GM12878 (cell line): ENCODE measurements around the gene GNAO1. TPM values are rescaled to one million over a fixed set of nuclear protein-coding genes. Genes with fewer than 3 reads are reported as not detected.

Experiments used
- ATAC-seq: fragments of 200-7000 bp; cut with Tn5 transposase; 3 replicates; pipeline ENCODE4 v1.9.1; 2020; ENCODE audit warnings: mild to moderate bottlenecking, moderate library complexity
- BruUV-seq: library from RNA; stranded (reverse); fragments of 400-500 nt; replicated peaks from 2 replicates; lab custom pipeline; 2021; lab: Mats Ljungman, UMichigan
- CTCF ChIA-PET: fragments of 300-600 bp; sonication (Branson Sonifier 250); formaldehyde crosslinking; extraction: SDS; loops from one replicate; lab custom pipeline; 2021; ENCODE audit warnings: inconsistent platforms; lab: Yijun Ruan, JAX
- POLR2A ChIA-PET: fragments of 350-600 bp; formaldehyde crosslinking; extraction: SDS; loops from one replicate; lab custom pipeline; 2021; ENCODE audit warnings: inconsistent platforms; lab: Charles Lee
- RAD21 ChIA-PET: fragments of 300-600 bp; sonication (Branson Sonifier 250); formaldehyde crosslinking; loops from one replicate; lab custom pipeline; 2023; ENCODE audit warnings: antibody characterized with exemption; ENCODE audit not compliant: unreplicated experiment; lab: Charles Lee
- SMC1A ChIA-PET: fragments of 300-600 bp; sonication (Branson Sonifier 250); formaldehyde crosslinking; loops from one replicate; lab custom pipeline; 2023; ENCODE audit not compliant: unreplicated experiment, uncharacterized antibody; lab: Charles Lee
- DNase-seq: peaks from one replicate; pipeline ENCODE4 v3.0.0-alpha.2; 2011; ENCODE audit warnings: low read depth, low spot score
- FAIRE-seq: peaks from 3 replicates; lab custom pipeline; 2011; peaks lifted over from hg19 to GRCh38; lab: Jason Lieb, UNC
- H2AFZ ChIP-seq: 2 replicates; pipeline ENCODE4 v1.6.0; 2011; ENCODE audit warnings: low read depth, low read length, control low read depth; ENCODE audit not compliant: control insufficient read depth
- H3K27ac ChIP-seq: 2 replicates; pipeline ENCODE4 v1.5.1; 2011; ENCODE audit warnings: control low read depth; ENCODE audit not compliant: control insufficient read depth, insufficient read depth
- H3K27me3 ChIP-seq, 2 experiments: replicated peaks in 1 of 2; 2 replicates each; pipeline versions ENCODE4 v1.6.0 to v1.6.1; 2011; ENCODE audit warnings: low read length in 1 of 2; ENCODE audit not compliant: control insufficient read depth in 2 of 2, insufficient read depth in 2 of 2
- H3K36me3 ChIP-seq, 2 experiments: 2 replicates each; pipeline ENCODE4 v1.5.1; 2011; ENCODE audit warnings: low read length in 1 of 2; ENCODE audit not compliant: control insufficient read depth in 2 of 2, insufficient read depth in 2 of 2
- H3K4me1 ChIP-seq: 2 replicates; pipeline ENCODE4 v1.6.1; 2011; ENCODE audit warnings: mild to moderate bottlenecking, low read length, moderate library complexity, mixed read lengths; ENCODE audit not compliant: control insufficient read depth, insufficient read depth
- H3K4me2 ChIP-seq: 2 replicates; pipeline ENCODE4 v1.6.0; 2011; ENCODE audit warnings: control low read depth; ENCODE audit not compliant: control insufficient read depth, insufficient read depth
- H3K4me3 ChIP-seq: fragments of 200-600 bp; sonication (generic); 2 replicates; pipeline ENCODE4 v1.5.1; 2016
- H3K79me2 ChIP-seq: 2 replicates; pipeline ENCODE4 v1.6.0; 2011; ENCODE audit warnings: low read length; ENCODE audit not compliant: control insufficient read depth, insufficient read depth
- H3K9ac ChIP-seq: 2 replicates; pipeline ENCODE4 v1.8.0; 2011; ENCODE audit warnings: low read length, control low read depth, mixed read lengths; ENCODE audit not compliant: control insufficient read depth, insufficient read depth
- H3K9me3 ChIP-seq: replicated peaks from 3 replicates; pipeline ENCODE4 v1.5.1; 2011; ENCODE audit warnings: mild to moderate bottlenecking, low read length; ENCODE audit not compliant: control insufficient read depth, insufficient read depth
- H4K20me1 ChIP-seq: 2 replicates; pipeline ENCODE4 v1.6.0; 2011; ENCODE audit not compliant: control insufficient read depth, insufficient read depth
- HCFC1 ChIP-seq: fragments of 150-350 bp; IDR thresholded peaks from 2 replicates; pipeline ENCODE4 v1.6.1; 2014; ENCODE audit warnings: low read length
- JUNB ChIP-seq: IDR thresholded peaks from 2 replicates; pipeline ENCODE4 v1.6.1; 2016; ENCODE audit warnings: antibody characterized with exemption, mild to moderate bottlenecking
- NFYB ChIP-seq: IDR thresholded peaks from 2 replicates; pipeline ENCODE4 v1.6.1; 2011; ENCODE audit warnings: low read depth, mild to moderate bottlenecking, low read length, improper control_type of control experiment, moderate library complexity; ENCODE audit not compliant: insufficient read depth
- RCOR1 ChIP-seq: conservative IDR thresholded peaks from 2 replicates; pipeline ENCODE4 v1.6.1; 2012; ENCODE audit warnings: low read depth, low read length, improper control_type of control experiment
- TAF1 ChIP-seq: IDR thresholded peaks from 2 replicates; pipeline ENCODE4 v1.6.1; 2011; ENCODE audit warnings: mild to moderate bottlenecking, low read depth, low read length, borderline replicate concordance
- WGBS: methylation state at CpG from one replicate; pipeline ENCODE4 v1.1.6; 2016; ENCODE audit warnings: low lambda C conversion rate; ENCODE audit not compliant: insufficient replicate concordance, insufficient coverage; ENCODE audit errors: missing lambda C conversion rate; 5-methylcytosine and 5-hydroxymethylcytosine counted together
- in situ Hi-C: fragments of 300-500 bp; cut with MboI; formaldehyde crosslinking; loops from 9 replicates; pipeline ENCODE4 v1.14.3; 2018; ENCODE audit warnings: mixed read lengths
- intact Hi-C: fragments of 100-400 bp; cut with micrococcal nuclease; formaldehyde crosslinking; loops from one replicate; pipeline ENCODE4 v1.14.2; 2022; ENCODE audit not compliant: unreplicated experiment
- polyA plus RNA-seq, 11 experiments: library from polyadenylated mRNA; depleted of rRNA in 4 of 11; unstranded in 6 of 11; stranded (reverse) in 5 of 11; fragments of >200 nt; fragmentation: Nextera tagmentation in 4 of 11; fragmentation: Illumina TruSeq in 1 of 11; extraction: Ambion mirVana in 4 of 11; extraction: Trizol in 1 of 11; gene quantifications; 1 replicate in 1 of 11; 2 replicates in 10 of 11; pipeline versions ENCODE4 v1.2.1 to v1.2.3, GENCODE V29; 2011 to 2016; ENCODE audit warnings: inconsistent platforms in 2 of 11, missing spikeins in 2 of 11, low read depth in 1 of 11
- total RNA-seq, 4 experiments: library from RNA; depleted of rRNA in 3 of 4; stranded (reverse); fragments of >200 nt in 3 of 4; fragmentation: Illumina TruSeq in 1 of 4; extraction: Trizol in 1 of 4; gene quantifications; 2 replicates each; pipeline versions ENCODE4 v1.2.1 to v1.2.3, GENCODE V29; 2013 to 2021
- TF ChIP-seq, protein P1 (sequence below): fragments of 450-650 bp; IDR thresholded peaks from 2 replicates; pipeline ENCODE4 v1.6.1; 2016; ENCODE audit warnings: mild to moderate bottlenecking
- TF ChIP-seq, protein P2 (sequence below): fragments of 450-650 bp; IDR thresholded peaks from 2 replicates; pipeline ENCODE4 v1.6.1; 2017; ENCODE audit warnings: borderline replicate concordance

GNAO1 gene
- total and polyA plus RNA-seq, 10 of the 15 experiments (the other 5 are each of a cell fraction or from before 2014, with no cell fraction given), result 0.05 to 0.28 (median 0.14) TPM; not detected in 6

DNA sequence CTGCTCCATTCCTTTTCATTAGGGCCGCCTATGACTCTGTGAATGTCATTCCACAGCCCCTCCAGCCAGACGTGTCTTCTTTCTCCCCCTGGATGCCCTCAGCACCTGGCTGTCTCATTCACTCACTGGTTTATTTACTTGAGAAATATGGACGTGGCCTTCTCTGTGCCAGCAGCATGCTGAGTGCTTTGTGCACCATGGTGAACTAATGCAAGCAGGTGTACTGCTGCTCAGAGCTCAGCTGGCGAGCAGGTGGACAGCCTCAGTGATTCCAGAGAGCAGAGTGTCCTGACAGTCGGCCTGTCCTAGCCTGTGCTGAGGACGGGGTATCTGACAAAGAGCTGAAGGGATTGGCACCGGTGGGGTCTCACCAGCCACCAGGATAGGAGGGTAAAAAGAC lies 96.7 kb downstream of the GNAO1 start:
- ChIA-PET CTCF (no interaction called here), SMC1A (no interaction called here), RAD21 (no interaction called here), POLR2A (no interaction called here)
- intact Hi-C loops, result no loop called here
- Histone ChIP-seq H3K79me2 (no peaks in the 10 kb centered on the region), H3K9me3 (no peaks in the 10 kb centered on the region), H3K36me3 (no peaks in the 10 kb centered on the region), H3K9ac (no peak overlapping the region), H2AFZ (no peak overlapping the region), H3K4me2 (no peak overlapping the region), H3K27me3 (no peaks in the 10 kb centered on the region; a peak in 1 of 4 replicates), H3K4me1 (no peaks in the 10 kb centered on the region), H3K4me3 (no peak overlapping the region), H3K27ac (no peak overlapping the region), H4K20me1 (no peaks in the 10 kb centered on the region)
- FAIRE-seq, result no peak
- under 1% methylated on average over 7 of the region's 7 CpGs for WGBS
- no TSS peak for BruUV-seq
- in situ Hi-C loops, result no loop called here
- TF ChIP-seq HCFC1 (no peak), TAF1 (no peak), NFYB (no peak)
- TF ChIP-seq, protein P1, sequence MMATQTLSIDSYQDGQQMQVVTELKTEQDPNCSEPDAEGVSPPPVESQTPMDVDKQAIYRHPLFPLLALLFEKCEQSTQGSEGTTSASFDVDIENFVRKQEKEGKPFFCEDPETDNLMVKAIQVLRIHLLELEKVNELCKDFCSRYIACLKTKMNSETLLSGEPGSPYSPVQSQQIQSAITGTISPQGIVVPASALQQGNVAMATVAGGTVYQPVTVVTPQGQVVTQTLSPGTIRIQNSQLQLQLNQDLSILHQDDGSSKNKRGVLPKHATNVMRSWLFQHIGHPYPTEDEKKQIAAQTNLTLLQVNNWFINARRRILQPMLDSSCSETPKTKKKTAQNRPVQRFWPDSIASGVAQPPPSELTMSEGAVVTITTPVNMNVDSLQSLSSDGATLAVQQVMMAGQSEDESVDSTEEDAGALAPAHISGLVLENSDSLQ, result no peak
- no peak for ATAC-seq
- no peak for DNase-seq

DNA sequence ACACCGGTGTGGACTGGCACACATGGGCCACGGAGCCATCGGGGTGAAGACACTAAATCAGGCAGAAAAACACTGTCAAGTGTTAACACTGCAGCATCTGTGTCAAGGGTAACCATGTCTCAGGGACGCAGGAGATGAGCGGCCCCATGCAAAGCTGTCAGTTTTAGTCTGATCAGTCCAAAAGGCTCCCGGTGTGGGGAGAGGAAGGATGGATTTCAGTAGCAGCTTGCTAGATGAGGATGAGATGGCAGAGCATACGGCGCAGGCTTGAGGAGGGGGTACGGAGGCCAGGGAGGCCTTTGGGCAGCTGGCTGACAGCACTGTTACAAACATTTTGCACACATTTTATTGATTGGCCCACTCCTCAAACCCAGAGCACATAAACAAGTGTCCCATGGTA lies 98.1 kb downstream of the GNAO1 start:
- ChIA-PET SMC1A (no interaction called here), CTCF (no interaction called here), POLR2A (no interaction called here), RAD21 (no interaction called here)
- TF ChIP-seq JUNB (no peak), RCOR1 (no peak)
- TF ChIP-seq, protein P2, sequence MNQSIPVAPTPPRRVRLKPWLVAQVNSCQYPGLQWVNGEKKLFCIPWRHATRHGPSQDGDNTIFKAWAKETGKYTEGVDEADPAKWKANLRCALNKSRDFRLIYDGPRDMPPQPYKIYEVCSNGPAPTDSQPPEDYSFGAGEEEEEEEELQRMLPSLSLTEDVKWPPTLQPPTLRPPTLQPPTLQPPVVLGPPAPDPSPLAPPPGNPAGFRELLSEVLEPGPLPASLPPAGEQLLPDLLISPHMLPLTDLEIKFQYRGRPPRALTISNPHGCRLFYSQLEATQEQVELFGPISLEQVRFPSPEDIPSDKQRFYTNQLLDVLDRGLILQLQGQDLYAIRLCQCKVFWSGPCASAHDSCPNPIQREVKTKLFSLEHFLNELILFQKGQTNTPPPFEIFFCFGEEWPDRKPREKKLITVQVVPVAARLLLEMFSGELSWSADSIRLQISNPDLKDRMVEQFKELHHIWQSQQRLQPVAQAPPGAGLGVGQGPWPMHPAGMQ, result no peak
- in situ Hi-C loops, result no loop called here
- no peak for ATAC-seq
- H3K27ac ChIP-seq, result no peak overlapping the region
- no peak overlapping the region for H3K4me3 ChIP-seq
- no peak overlapping the region for H3K9ac ChIP-seq
- no peaks in the 10 kb centered on the region for H3K4me1 ChIP-seq
- intact Hi-C loops, result no loop called here
- no peaks in the 10 kb centered on the region for H3K9me3 ChIP-seq
- no peak for FAIRE-seq
- H3K79me2 ChIP-seq, result no peaks in the 10 kb centered on the region
- H3K36me3 ChIP-seq, result no peaks in the 10 kb centered on the region
- no peak overlapping the region for H3K4me2 ChIP-seq
- H2AFZ ChIP-seq, result no peak overlapping the region
- no peaks in the 10 kb centered on the region; a peak in 1 of 4 replicates for H3K27me3 ChIP-seq
- H4K20me1 ChIP-seq, result no peaks in the 10 kb centered on the region
- WGBS, result 43% methylated on average over 9 of the region's 9 CpGs
- BruUV-seq, result no TSS peak
- no peak for DNase-seq
